ENCODE data around the gene CCR5AS.

CCR5AS gene

GRCh38 chr3:46448721-46449120 lies 41.9 kb upstream of the CCR5AS start:
- Histone ChIP-seq H3K4me2 (ENCODE audit: low read depth, low read length, poor library complexity, severe bottlenecking) (no peak overlapping the region), H2AFZ (ENCODE audit: low read length) (no peak overlapping the region), H3K4me3 (ENCODE audit: low read length) (no peak overlapping the region), H3K9me2 (replicated peaks; ENCODE audit: insufficient read depth, low read length) (no peaks in the 10 kb centered on the region), H3K9ac (ENCODE audit: low read length) (no peak overlapping the region), H4K20me1 (ENCODE audit: insufficient read depth, low read depth, low read length) (no peaks in the 10 kb centered on the region; the same call in 1 of the 2 replicates), H3K27me3 (ENCODE audit: low read length) (no peaks in the 10 kb centered on the region), H3K9me3 (ENCODE audit: low read length) (no peaks in the 10 kb centered on the region), H3K4me1 (ENCODE audit: low read length) (no peaks in the 10 kb centered on the region), H3K79me2 (ENCODE audit: low read length) (no peaks in the 10 kb centered on the region), H3K27ac (ENCODE audit: low read length) (no peak overlapping the region), H3K36me3 (ENCODE audit: insufficient read depth, low read length) (no peaks in the 10 kb centered on the region)
- no peak for DNase-seq

- Histone ChIP-seq H3K79me2 (ENCODE audit: low read length) (no peaks in the 10 kb centered on the region), H3K4me3 (ENCODE audit: low read length) (no peak overlapping the region), H4K20me1 (ENCODE audit: insufficient read depth, low read depth, low read length) (no peaks in the 10 kb centered on the region; the same call in 1 of the 2 replicates), H3K4me1 (ENCODE audit: low read length) (no peaks in the 10 kb centered on the region), H3K9ac (ENCODE audit: low read length) (no peak overlapping the region), H3K4me2 (ENCODE audit: low read depth, low read length, poor library complexity, severe bottlenecking) (no peak overlapping the region), H3K9me3 (ENCODE audit: low read length) (no peaks in the 10 kb centered on the region), H3K36me3 (ENCODE audit: insufficient read depth, low read length) (no peaks in the 10 kb centered on the region), H3K27ac (ENCODE audit: low read length) (no peak overlapping the region), H3K9me2 (replicated peaks; ENCODE audit: insufficient read depth, low read length) (no peaks in the 10 kb centered on the region), H2AFZ (ENCODE audit: low read length) (no peak overlapping the region), H3K27me3 (ENCODE audit: low read length) (no peaks in the 10 kb centered on the region)
- no peak for DNase-seq
Measured at GRCh38 chr3:46447228-46447985, 40.5 kb upstream of the CCR5AS start.

GRCh38 chr3:46442576-46443530 lies 36.0 kb upstream of the CCR5AS start:
- no peaks in the 10 kb centered on the region for H3K27me3 ChIP-seq (ENCODE audit: low read length)
- no peak overlapping the region for H2AFZ ChIP-seq (ENCODE audit: low read length)
- no peaks in the 10 kb centered on the region for H3K79me2 ChIP-seq (ENCODE audit: low read length)
- no peak overlapping the region for H3K4me3 ChIP-seq (ENCODE audit: low read length)
- peak; percentile 83 for DNase-seq
- H3K9me3 ChIP-seq (ENCODE audit: low read length), result no peaks in the 10 kb centered on the region
- peaks cover 19% of the 10 kb centered on the region for H3K4me1 ChIP-seq (ENCODE audit: low read length)
- no peaks in the 10 kb centered on the region; the same call in 1 of the 2 replicates for H4K20me1 ChIP-seq (ENCODE audit: insufficient read depth, low read depth, low read length)
- no peaks in the 10 kb centered on the region for H3K36me3 ChIP-seq (ENCODE audit: insufficient read depth, low read length)
- H3K27ac ChIP-seq (ENCODE audit: low read length), result no peak overlapping the region
- no peaks in the 10 kb centered on the region for H3K9me2 ChIP-seq (replicated peaks; ENCODE audit: insufficient read depth, low read length)
- H3K9ac ChIP-seq (ENCODE audit: low read length), result no peak overlapping the region
- no peak overlapping the region for H3K4me2 ChIP-seq (ENCODE audit: low read depth, low read length, poor library complexity, severe bottlenecking)

GRCh38 chr3:46440531-46441294 lies 33.8 kb upstream of the CCR5AS start:
- Histone ChIP-seq H3K9me3 (ENCODE audit: low read length) (no peaks in the 10 kb centered on the region), H3K27ac (ENCODE audit: low read length) (no peak overlapping the region), H3K4me1 (ENCODE audit: low read length) (peaks cover 19% of the 10 kb centered on the region), H3K4me2 (ENCODE audit: low read depth, low read length, poor library complexity, severe bottlenecking) (peak overlapping the region; percentile 40), H3K9ac (ENCODE audit: low read length) (no peak overlapping the region), H3K36me3 (ENCODE audit: insufficient read depth, low read length) (no peaks in the 10 kb centered on the region), H4K20me1 (ENCODE audit: insufficient read depth, low read depth, low read length) (no peaks in the 10 kb centered on the region; the same call in 1 of the 2 replicates), H3K27me3 (ENCODE audit: low read length) (no peaks in the 10 kb centered on the region), H3K79me2 (ENCODE audit: low read length) (no peaks in the 10 kb centered on the region), H3K4me3 (ENCODE audit: low read length) (peak overlapping the region; percentile 21; the same call in 1 of the 2 replicates), H2AFZ (ENCODE audit: low read length) (no peak overlapping the region), H3K9me2 (replicated peaks; ENCODE audit: insufficient read depth, low read length) (no peaks in the 10 kb centered on the region)
- DNase-seq, result peak; percentile 80

GRCh38 chr3:46438831-46439230 lies 32.0 kb upstream of the CCR5AS start:
- no peak for DNase-seq
- H3K27me3 ChIP-seq (ENCODE audit: low read length), result no peaks in the 10 kb centered on the region

GRCh38 chr3:46435081-46435726 lies 28.3 kb upstream of the CCR5AS start:
- Histone ChIP-seq H3K27ac (ENCODE audit: low read length) (no peak overlapping the region), H3K9me2 (replicated peaks; ENCODE audit: insufficient read depth, low read length) (no peaks in the 10 kb centered on the region), H3K27me3 (ENCODE audit: low read length) (no peaks in the 10 kb centered on the region), H2AFZ (ENCODE audit: low read length) (no peak overlapping the region), H3K4me2 (ENCODE audit: low read depth, low read length, poor library complexity, severe bottlenecking) (no peak overlapping the region), H3K4me3 (ENCODE audit: low read length) (no peak overlapping the region), H3K4me1 (ENCODE audit: low read length) (peaks cover 5% of the 10 kb centered on the region), H3K9me3 (ENCODE audit: low read length) (no peaks in the 10 kb centered on the region), H3K79me2 (ENCODE audit: low read length) (no peaks in the 10 kb centered on the region), H4K20me1 (ENCODE audit: insufficient read depth, low read depth, low read length) (no peaks in the 10 kb centered on the region), H3K36me3 (ENCODE audit: insufficient read depth, low read length) (no peaks in the 10 kb centered on the region), H3K9ac (ENCODE audit: low read length) (no peak overlapping the region)
- no peak for DNase-seq

More at GRCh38 chr3:46438831-46439230, 32.0 kb upstream of the CCR5AS start:
- H3K27ac ChIP-seq (ENCODE audit: low read length), result no peak overlapping the region
- H3K79me2 ChIP-seq (ENCODE audit: low read length), result no peaks in the 10 kb centered on the region
- H3K9me3 ChIP-seq (ENCODE audit: low read length), result no peaks in the 10 kb centered on the region
- no peak overlapping the region for H3K9ac ChIP-seq (ENCODE audit: low read length)
- no peaks in the 10 kb centered on the region for H3K36me3 ChIP-seq (ENCODE audit: insufficient read depth, low read length)
- H3K4me3 ChIP-seq (ENCODE audit: low read length), result no peak overlapping the region
- H3K9me2 ChIP-seq (replicated peaks; ENCODE audit: insufficient read depth, low read length), result no peaks in the 10 kb centered on the region
- no peak overlapping the region for H2AFZ ChIP-seq (ENCODE audit: low read length)
- H3K4me2 ChIP-seq (ENCODE audit: low read depth, low read length, poor library complexity, severe bottlenecking), result no peak overlapping the region
- H3K4me1 ChIP-seq (ENCODE audit: low read length), result peaks cover 19% of the 10 kb centered on the region
- no peaks in the 10 kb centered on the region for H4K20me1 ChIP-seq (ENCODE audit: insufficient read depth, low read depth, low read length)

GRCh38 chr3:46433841-46434240 lies 27.0 kb upstream of the CCR5AS start:
- no peak overlapping the region for H2AFZ ChIP-seq (ENCODE audit: low read length)
- no peaks in the 10 kb centered on the region for H3K9me3 ChIP-seq (ENCODE audit: low read length)
- no peak overlapping the region for H3K9ac ChIP-seq (ENCODE audit: low read length)
- no peaks in the 10 kb centered on the region for H3K9me2 ChIP-seq (replicated peaks; ENCODE audit: insufficient read depth, low read length)
- H3K36me3 ChIP-seq (ENCODE audit: insufficient read depth, low read length), result no peaks in the 10 kb centered on the region
- H3K4me2 ChIP-seq (ENCODE audit: low read depth, low read length, poor library complexity, severe bottlenecking), result no peak overlapping the region
- H3K27me3 ChIP-seq (ENCODE audit: low read length), result no peaks in the 10 kb centered on the region
- no peak for DNase-seq
- no peak overlapping the region for H3K27ac ChIP-seq (ENCODE audit: low read length)
- no peak overlapping the region for H3K4me3 ChIP-seq (ENCODE audit: low read length)
- H4K20me1 ChIP-seq (ENCODE audit: insufficient read depth, low read depth, low read length), result no peaks in the 10 kb centered on the region
- H3K4me1 ChIP-seq (ENCODE audit: low read length), result no peaks in the 10 kb centered on the region
- no peaks in the 10 kb centered on the region for H3K79me2 ChIP-seq (ENCODE audit: low read length)
